ENCODE measurements around the gene CARNS1. TPM values are rescaled to one million over a fixed set of nuclear protein-coding genes. Genes with fewer than 3 reads are reported as not detected.

The CARNS1 gene
- total and polyA plus RNA-seq, 2 of the 8 experiments (the other 6 are each of a cell fraction or from before 2014, with no cell fraction given), result 0.82 to 1.1 TPM

GRCh38 chr11:67401495-67402191 lies 13.8 kb upstream of the CARNS1 start, which contains the start of gene PPP1CA:
PPP1CA (minus strand) TSS chr11:67401858; CDS start chr11:67401782, 76 bp downstream.
- DNase-seq (ENCODE audit: low read depth in 1 of 2, low spot score in 2 of 2), result peak; percentile 64 to 93
- TF ChIP-seq POLR2AphosphoS5 (IDR thresholded peaks at IDR 0.05; ENCODE audit: low read depth, low read length), result peak; percentile 76
- no peak for TF ChIP-seq KDM1A (IDR thresholded peaks at IDR 0.05; ENCODE audit: borderline replicate concordance, low read length)
- TF ChIP-seq CREB1 (IDR thresholded peaks at IDR 0.05), result no peak
- TF ChIP-seq CHD2 (IDR thresholded peaks at IDR 0.05; ENCODE audit: low read length), result no peak
- TF ChIP-seq BCL11A (IDR thresholded peaks at IDR 0.05; ENCODE audit: low read depth in 2 of 2, low read length in 2 of 2), result no peak

More at GRCh38 chr11:67401495-67402191, 13.8 kb upstream of the CARNS1 start, which contains the start of gene PPP1CA:
- Histone ChIP-seq H2AK5ac (ENCODE audit: low read depth, low read length) (no peak within 1 kb of the TSS), H3K27ac (ENCODE audit: low read depth, low read length) (peak within 1 kb of the TSS; percentile 79; the same call in 1 of the 2 replicates), H2AFZ (ENCODE audit: low read length) (peak within 1 kb of the TSS; percentile 98; the same call in 1 of the 2 replicates), H2BK20ac (ENCODE audit: low read length) (no peak within 1 kb of the TSS), H2BK5ac (ENCODE audit: low read depth, low read length) (peak within 1 kb of the TSS; percentile 94), H3K9me3 (ENCODE audit: insufficient read depth in 2 of 2, low read depth in 1 of 2, low read length in 1 of 2) (no peaks in the 10 kb centered on the region), H3K23me2 (ENCODE audit: low read depth, low read length) (peaks cover 4% of the 10 kb centered on the region; the same call in 1 of the 2 replicates), H2BK120ac (replicated peaks; ENCODE audit: low read depth, low read length) (peak within 1 kb of the TSS; percentile 82), H3K56ac (replicated peaks; ENCODE audit: insufficient read length, low read depth, low read length) (peak within 1 kb of the TSS; percentile 59), H2BK12ac (ENCODE audit: low read depth, low read length) (0 out of 2 replicates have a peak within 1 kb of the TSS, but pooled peaks have one; percentile 39), H2BK15ac (ENCODE audit: low read length) (peak within 1 kb of the TSS; percentile 97), H3K14ac (ENCODE audit: insufficient read length) (no peak within 1 kb of the TSS), H3K9ac (replicated peaks in 1 of 4; ENCODE audit: extremely low read depth in 1 of 4, low read depth in 3 of 4, low read length in 3 of 4) (peak within 1 kb of the TSS; percentile 44 to 83 (median 68); a peak in 6 of 7 replicates), H3K36me3 (ENCODE audit: control insufficient read depth in 2 of 4, insufficient read depth in 4 of 4, low read length in 3 of 4) (peaks cover 6 to 21% (median 18%) of the 10 kb centered on the region in 4 experiments; a peak in 6 of 8 replicates), H3K4me1 (replicated peaks in 1 of 4; ENCODE audit: control insufficient read depth in 3 of 4, insufficient read depth in 4 of 4, low read length in 3 of 4) (peaks cover 0 to 8% (median 4%) of the 10 kb centered on the region in 4 experiments; a peak in 5 of 7 replicates), H3K23ac (ENCODE audit: insufficient read length) (no peak within 1 kb of the TSS), H3K79me2 (ENCODE audit: control insufficient read depth in 1 of 2, insufficient read depth in 2 of 2, low read length in 2 of 2) (peaks cover 0 to 10% of the 10 kb centered on the region in 2 experiments; a peak in 2 of 4 replicates), H3K4ac (replicated peaks; ENCODE audit: insufficient read length, low read depth, low read length) (peak within 1 kb of the TSS; percentile 100), H3K27me3 (replicated peaks in 1 of 4; ENCODE audit: control insufficient read depth in 3 of 4, extremely low read depth in 1 of 4, insufficient read depth in 3 of 4, low read length in 3 of 4) (no peaks in the 10 kb centered on the region), H3K18ac (ENCODE audit: extremely low read depth, low read length) (peak within 1 kb of the TSS; percentile 60), H3K79me1 (ENCODE audit: low read depth, low read length) (peaks cover 3% of the 10 kb centered on the region), H3K4me3 (ENCODE audit: extremely low read depth in 1 of 4, insufficient read depth in 2 of 4, low read depth in 3 of 4, low read length in 4 of 4) (peak within 1 kb of the TSS; percentile 44 to 98 (median 73)), H4K8ac (ENCODE audit: extremely low read depth, insufficient read depth, low read length) (peak within 1 kb of the TSS; percentile 89), H4K5ac (ENCODE audit: insufficient read length, low read depth, low read length) (peak within 1 kb of the TSS; percentile 94), H3K4me2 (ENCODE audit: insufficient read depth in 1 of 2, low read depth in 2 of 2, low read length in 2 of 2) (peak within 1 kb of the TSS; percentile 86), H4K91ac (replicated peaks; ENCODE audit: insufficient read length, low read length) (peak within 1 kb of the TSS; percentile 84), H4K20me1 (replicated peaks in 1 of 2; ENCODE audit: control insufficient read depth in 1 of 2, insufficient read depth in 2 of 2, low read length in 2 of 2) (peaks cover 0 to 10% of the 10 kb centered on the region in 2 experiments)
- ChIA-PET CTCF (ENCODE audit: partially characterized antibody) (interaction anchor here (0.7 to 4.9 kb wide), 27 partner anchors 10 to 204 kb away, joined by 3 to 25 read pairs (median 5); partner anchors contain the start of genes POLD4, RAD9A and RPS6KB2), POLR2A (ENCODE audit: partially characterized antibody) (interaction anchor here (0.8 to 4.3 kb wide), 22 partner anchors 10 to 178 kb away, joined by 3 to 31 read pairs (median 4); partner anchors contain the start of genes PTPRCAP, RAD9A, RPS6KB2 and SSH3)
- WGBS, 2 experiments (ENCODE audit: extremely low coverage in 1 of 2, insufficient coverage in 1 of 2, insufficient read length in 1 of 2, insufficient replicate concordance in 2 of 2, low coverage in 1 of 2, low lambda C conversion rate in 2 of 2, missing lambda C conversion rate in 1 of 2), result 0% methylated on average over 1 of the region's 73 CpGs; no CpG with 5 or more reads in 1 of the 2 experiments
- FAIRE-seq, result no peak
